ENCODE data around the gene RHBDD1. TPM values are rescaled to one million over a fixed set of nuclear protein-coding genes. Genes with fewer than 3 reads are reported as not detected.

The RHBDD1 gene
- total RNA-seq, 5 donors from 2014 or later (not counting 1 experiment from before 2014, with no cell fraction given), result 41.0 to 53.2 (median 47.8) TPM

- no peaks in the 10 kb centered on the region for H3K9me3 ChIP-seq
- no peaks in the 10 kb centered on the region for H3K27me3 ChIP-seq (replicated peaks in 1 of 2; ENCODE audit: control insufficient read depth in 2 of 2, extremely low read depth in 1 of 2, insufficient read depth in 2 of 2, low read length in 1 of 2)
- H3K27me3 Mint-ChIP-seq, result no peaks in the 10 kb centered on the region
- CTCF ChIA-PET, result no interaction called here
- ATAC-seq (replicated peaks in 1 of 4) (no peak), DNase-seq (no peak)
- 100% methylated on average over 2 of the region's 2 CpGs for WGBS (ENCODE audit: insufficient coverage)
- H3K4me3 ChIP-seq (ENCODE audit: control insufficient read depth in 1 of 2, extremely low read depth in 1 of 2, low read length in 1 of 2), result no peak overlapping the region
- peaks cover 44% of the 10 kb centered on the region for H3K36me3 Mint-ChIP-seq
- H3K4me1 Mint-ChIP-seq, result peaks cover 0 to 9% (median 0%) of the 10 kb centered on the region in 3 donors
- no peaks in the 10 kb centered on the region for H3K9me3 Mint-ChIP-seq
- no peaks in the 10 kb centered on the region for H3K36me3 ChIP-seq (ENCODE audit: control insufficient read depth in 2 of 2, extremely low read depth in 1 of 2, insufficient read depth in 1 of 2, low read length in 1 of 2)
- H3K27ac Mint-ChIP-seq, result no peak overlapping the region
- POLR2A ChIA-PET, result no interaction called here
- H3K4me3 Mint-ChIP-seq, result no peak overlapping the region
- no peaks in the 10 kb centered on the region for H3K4me1 ChIP-seq (ENCODE audit: control insufficient read depth in 1 of 2, extremely low read depth in 1 of 2, insufficient read depth in 2 of 2, low read length in 2 of 2)
- H3K27ac ChIP-seq (ENCODE audit: low read length), result no peak overlapping the region
Measured at GRCh38 chr2:226888378-226888965, 52.6 kb downstream of the RHBDD1 start.

- Mint-ChIP-seq H3K9me3 (no peaks in the 10 kb centered on the region), H3K27me3 (no peaks in the 10 kb centered on the region), H3K36me3 (peaks cover 45% of the 10 kb centered on the region), H3K27ac (no peak overlapping the region), H3K4me3 (no peak overlapping the region), H3K4me1 (peaks cover 0 to 9% (median 0%) of the 10 kb centered on the region in 3 donors)
- DNase-seq, result no peak
- peaks cover 0 to under 1% of the 10 kb centered on the region in 2 donors for H3K36me3 ChIP-seq (ENCODE audit: control insufficient read depth in 2 of 2, extremely low read depth in 1 of 2, insufficient read depth in 1 of 2, low read length in 1 of 2)
- H3K9me3 ChIP-seq, result no peaks in the 10 kb centered on the region
- ATAC-seq (replicated peaks in 1 of 4), result no peak
- ChIA-PET CTCF (no interaction called here), POLR2A (no interaction called here)
- WGBS (ENCODE audit: insufficient coverage), result 100% methylated on average over 2 of the region's 4 CpGs
- no peak overlapping the region for H3K4me3 ChIP-seq (ENCODE audit: control insufficient read depth in 1 of 2, extremely low read depth in 1 of 2, low read length in 1 of 2)
- no peak overlapping the region for H3K27ac ChIP-seq (ENCODE audit: low read length)
- no peaks in the 10 kb centered on the region for H3K4me1 ChIP-seq (ENCODE audit: control insufficient read depth in 1 of 2, extremely low read depth in 1 of 2, insufficient read depth in 2 of 2, low read length in 2 of 2)
- H3K27me3 ChIP-seq (replicated peaks in 1 of 2; ENCODE audit: control insufficient read depth in 2 of 2, extremely low read depth in 1 of 2, insufficient read depth in 2 of 2, low read length in 1 of 2), result no peaks in the 10 kb centered on the region
Measured at GRCh38 chr2:226888971-226889370, 53.1 kb downstream of the RHBDD1 start.

- DNase-seq, result no peak
- POLR2A ChIA-PET, result no interaction called here
- WGBS (ENCODE audit: insufficient coverage), result no CpG with 5 or more reads among the region's 1 CpG
Measured at GRCh38 chr2:226890286-226890685, 54.4 kb downstream of the RHBDD1 start.

GRCh38 chr2:226891780-226892590 lies 56.1 kb downstream of the RHBDD1 start:
- H3K27ac ChIP-seq (ENCODE audit: low read length), result no peak overlapping the region
- ATAC-seq (replicated peaks in 1 of 4) (no peak), DNase-seq (no peak)
- ChIA-PET CTCF (no interaction called here), POLR2A (no interaction called here)
- 70% methylated on average over 1 of the region's 2 CpGs for WGBS (ENCODE audit: insufficient coverage)
- H3K27me3 ChIP-seq (replicated peaks in 1 of 2; ENCODE audit: control insufficient read depth in 2 of 2, extremely low read depth in 1 of 2, insufficient read depth in 2 of 2, low read length in 1 of 2), result no peaks in the 10 kb centered on the region
- H3K27me3 Mint-ChIP-seq, result no peaks in the 10 kb centered on the region
- H3K36me3 ChIP-seq (ENCODE audit: control insufficient read depth in 2 of 2, extremely low read depth in 1 of 2, insufficient read depth in 1 of 2, low read length in 1 of 2), result peaks cover 2 to 9% of the 10 kb centered on the region in 2 donors
- H3K4me3 ChIP-seq (ENCODE audit: control insufficient read depth in 1 of 2, extremely low read depth in 1 of 2, low read length in 1 of 2), result no peak overlapping the region
- peaks cover 0 to 9% (median 0%) of the 10 kb centered on the region in 3 donors for H3K4me1 Mint-ChIP-seq
- no peaks in the 10 kb centered on the region for H3K9me3 Mint-ChIP-seq
- H3K4me3 Mint-ChIP-seq, result no peak overlapping the region
- no peak overlapping the region for H3K27ac Mint-ChIP-seq
- peaks cover 50% of the 10 kb centered on the region for H3K36me3 Mint-ChIP-seq
- H3K4me1 ChIP-seq (ENCODE audit: control insufficient read depth in 1 of 2, extremely low read depth in 1 of 2, insufficient read depth in 2 of 2, low read length in 2 of 2), result no peaks in the 10 kb centered on the region
- H3K9me3 ChIP-seq, result no peaks in the 10 kb centered on the region

More at GRCh38 chr2:226890286-226890685, 54.4 kb downstream of the RHBDD1 start:
- Mint-ChIP-seq H3K4me3 (no peak overlapping the region), H3K36me3 (peaks cover 51% of the 10 kb centered on the region), H3K27me3 (no peaks in the 10 kb centered on the region), H3K4me1 (peaks cover 0 to 9% (median 0%) of the 10 kb centered on the region in 3 donors), H3K9me3 (no peaks in the 10 kb centered on the region), H3K27ac (no peak overlapping the region)
- H3K27me3 ChIP-seq (replicated peaks in 1 of 2; ENCODE audit: control insufficient read depth in 2 of 2, extremely low read depth in 1 of 2, insufficient read depth in 2 of 2, low read length in 1 of 2), result no peaks in the 10 kb centered on the region
- ATAC-seq (replicated peaks in 1 of 4), result no peak
- CTCF ChIA-PET, result no interaction called here
- H3K9me3 ChIP-seq, result no peaks in the 10 kb centered on the region
- H3K27ac ChIP-seq (ENCODE audit: low read length), result no peak overlapping the region
- H3K36me3 ChIP-seq (ENCODE audit: control insufficient read depth in 2 of 2, extremely low read depth in 1 of 2, insufficient read depth in 1 of 2, low read length in 1 of 2), result peaks cover 0 to 4% of the 10 kb centered on the region in 2 donors
- no peaks in the 10 kb centered on the region for H3K4me1 ChIP-seq (ENCODE audit: control insufficient read depth in 1 of 2, extremely low read depth in 1 of 2, insufficient read depth in 2 of 2, low read length in 2 of 2)
- H3K4me3 ChIP-seq (ENCODE audit: control insufficient read depth in 1 of 2, extremely low read depth in 1 of 2, low read length in 1 of 2), result no peak overlapping the region

GRCh38 chr2:226892729-226893128 lies 56.9 kb downstream of the RHBDD1 start:
- ATAC-seq (replicated peaks in 1 of 4) (no peak), DNase-seq (no peak)
- H3K9me3 Mint-ChIP-seq, result peaks cover 0 to 3% (median 0%) of the 10 kb centered on the region in 3 donors
- H3K4me3 Mint-ChIP-seq, result no peak overlapping the region
- H3K9me3 ChIP-seq, result no peaks in the 10 kb centered on the region
- ChIA-PET POLR2A (no interaction called here), CTCF (no interaction called here)
- H3K27ac ChIP-seq (ENCODE audit: low read length), result no peak overlapping the region
- H3K4me3 ChIP-seq (ENCODE audit: control insufficient read depth in 1 of 2, extremely low read depth in 1 of 2, low read length in 1 of 2), result no peak overlapping the region
- WGBS (ENCODE audit: insufficient coverage), result 100% methylated on average over 1 of the region's 3 CpGs
- H3K36me3 ChIP-seq (ENCODE audit: control insufficient read depth in 2 of 2, extremely low read depth in 1 of 2, insufficient read depth in 1 of 2, low read length in 1 of 2), result peaks cover 6 to 14% of the 10 kb centered on the region in 2 donors
- no peaks in the 10 kb centered on the region for H3K27me3 ChIP-seq (replicated peaks in 1 of 2; ENCODE audit: control insufficient read depth in 2 of 2, extremely low read depth in 1 of 2, insufficient read depth in 2 of 2, low read length in 1 of 2)
- H3K27me3 Mint-ChIP-seq, result no peaks in the 10 kb centered on the region
- H3K27ac Mint-ChIP-seq, result no peak overlapping the region
- H3K4me1 ChIP-seq (ENCODE audit: control insufficient read depth in 1 of 2, extremely low read depth in 1 of 2, insufficient read depth in 2 of 2, low read length in 2 of 2), result no peaks in the 10 kb centered on the region
- peaks cover 56% of the 10 kb centered on the region for H3K36me3 Mint-ChIP-seq
- peaks cover 0 to 9% (median 0%) of the 10 kb centered on the region in 3 donors for H3K4me1 Mint-ChIP-seq

GRCh38 chr2:226893216-226893615 lies 57.4 kb downstream of the RHBDD1 start:
- ATAC-seq (replicated peaks in 1 of 4) (no peak), DNase-seq (no peak)
- POLR2A ChIA-PET, result no interaction called here
- Mint-ChIP-seq H3K9me3 (peaks cover 0 to 3% (median 0%) of the 10 kb centered on the region in 3 donors), H3K4me1 (peaks cover 0 to 9% (median 0%) of the 10 kb centered on the region in 3 donors), H3K27me3 (no peaks in the 10 kb centered on the region), H3K27ac (no peak overlapping the region), H3K36me3 (peaks cover 56% of the 10 kb centered on the region), H3K4me3 (no peak overlapping the region)
- no peak overlapping the region for H3K4me3 ChIP-seq (ENCODE audit: control insufficient read depth in 1 of 2, extremely low read depth in 1 of 2, low read length in 1 of 2)
- no peaks in the 10 kb centered on the region for H3K9me3 ChIP-seq
- no CpG with 5 or more reads among the region's 4 CpGs for WGBS (ENCODE audit: insufficient coverage)
- CTCF ChIA-PET, result no interaction called here
- peaks cover 6 to 14% of the 10 kb centered on the region in 2 donors for H3K36me3 ChIP-seq (ENCODE audit: control insufficient read depth in 2 of 2, extremely low read depth in 1 of 2, insufficient read depth in 1 of 2, low read length in 1 of 2)
- no peaks in the 10 kb centered on the region for H3K4me1 ChIP-seq (ENCODE audit: control insufficient read depth in 1 of 2, extremely low read depth in 1 of 2, insufficient read depth in 2 of 2, low read length in 2 of 2)
- H3K27ac ChIP-seq (ENCODE audit: low read length), result no peak overlapping the region
- no peaks in the 10 kb centered on the region for H3K27me3 ChIP-seq (replicated peaks in 1 of 2; ENCODE audit: control insufficient read depth in 2 of 2, extremely low read depth in 1 of 2, insufficient read depth in 2 of 2, low read length in 1 of 2)
